Activated CD4-positive, alpha-beta T cell treated with anti-CD3 and anti-CD28 coated beads, Interleukin-2, amount 50 U/mL, for 16 hours (primary cell): Measurements from ENCODE around the gene MSI2.

Source experiments
- DNase-seq: peaks from one replicate; pipeline ENCODE4 v3.0.0-alpha.2; 2020

MSI2 gene

GRCh38 chr17:57655553-57655952, 399.2 kb downstream of the MSI2 start:
- DNase-seq: no peak

- no peak for DNase-seq
Observed at GRCh38 chr17:57657211-57657610, 400.9 kb downstream of the MSI2 start.

- DNase-seq: no peak
Observed at GRCh38 chr17:57662041-57662440, 405.7 kb downstream of the MSI2 start.

GRCh38 chr17:57662644-57663308, 406.5 kb downstream of the MSI2 start:
- DNase-seq: peak; percentile 45

- no peak for DNase-seq
Observed at GRCh38 chr17:57663326-57664070, 407.2 kb downstream of the MSI2 start.

GRCh38 chr17:57665128-57665527, 408.8 kb downstream of the MSI2 start:
- DNase-seq: no peak

GRCh38 chr17:57665696-57666095, 409.4 kb downstream of the MSI2 start:
- DNase-seq: no peak

GRCh38 chr17:57666201-57666870, 410.0 kb downstream of the MSI2 start:
- no peak for DNase-seq

GRCh38 chr17:57666946-57667345, 410.6 kb downstream of the MSI2 start:
- DNase-seq: no peak

GRCh38 chr17:57667461-57667923, 411.2 kb downstream of the MSI2 start:
- no peak for DNase-seq

GRCh38 chr17:57668332-57668731, 412.0 kb downstream of the MSI2 start:
- DNase-seq: no peak

- no peak for DNase-seq
Observed at GRCh38 chr17:57669671-57670529, 413.6 kb downstream of the MSI2 start.

GRCh38 chr17:57670769-57671569, 414.6 kb downstream of the MSI2 start:
- no peak for DNase-seq

GRCh38 chr17:57671667-57672632, 415.6 kb downstream of the MSI2 start:
- DNase-seq: peak; percentile 79

- no peak for DNase-seq
Observed at GRCh38 chr17:57672971-57673370, 416.6 kb downstream of the MSI2 start.

GRCh38 chr17:57674894-57675293, 418.6 kb downstream of the MSI2 start:
- no peak for DNase-seq

- DNase-seq: no peak
Observed at GRCh38 chr17:57675427-57676387, 419.4 kb downstream of the MSI2 start.

- no peak for DNase-seq
Observed at GRCh38 chr17:57676543-57676942, 420.2 kb downstream of the MSI2 start.

- DNase-seq: no peak
Observed at GRCh38 chr17:57677301-57677700, 421.0 kb downstream of the MSI2 start.

GRCh38 chr17:57677858-57678257, 421.5 kb downstream of the MSI2 start:
- no peak for DNase-seq
